GM23248 (cell line): ENCODE data around the gene SLC34A3. TPM values are rescaled to one million over a fixed set of nuclear protein-coding genes. Genes with fewer than 3 reads are reported as not detected.

Source experiments
- DNase-seq: peaks from one replicate; pipeline ENCODE4 v3.0.0-alpha.2; 2015
- H2AFZ ChIP-seq: fragments of 200-600 bp; sonication (generic); 2 replicates; pipeline ENCODE4 v1.6.1; 2016; ENCODE audit warnings: antibody characterized with exemption
- H3F3A ChIP-seq: fragments of 200-600 bp; sonication (generic); 2 replicates; pipeline ENCODE4 v1.6.1; 2016; ENCODE audit warnings: mild to moderate bottlenecking, antibody characterized with exemption, mixed run types; ENCODE audit not compliant: insufficient read depth
- H3K27ac ChIP-seq: fragments of 200-600 bp; sonication (generic); 2 replicates; pipeline ENCODE4 v1.5.1; 2016; ENCODE audit warnings: mild to moderate bottlenecking
- H3K27me3 ChIP-seq: fragments of 200-600 bp; sonication (generic); replicated peaks from 2 replicates; pipeline ENCODE4 v1.6.1; 2016; ENCODE audit warnings: mild to moderate bottlenecking; ENCODE audit not compliant: insufficient read depth
- H3K36me3 ChIP-seq: fragments of 200-600 bp; sonication (generic); 2 replicates; pipeline ENCODE4 v1.6.1; 2016; ENCODE audit warnings: low read depth, mild to moderate bottlenecking
- H3K4me1 ChIP-seq: fragments of 200-600 bp; sonication (generic); 2 replicates; pipeline ENCODE4 v1.6.1; 2016; ENCODE audit warnings: mild to moderate bottlenecking; ENCODE audit not compliant: insufficient read depth
- H3K4me2 ChIP-seq: fragments of 200-600 bp; sonication (generic); one replicate; pipeline ENCODE4 v1.6.1; 2016; ENCODE audit warnings: mild to moderate bottlenecking; ENCODE audit not compliant: unreplicated experiment
- H3K4me3 ChIP-seq: fragments of 200-600 bp; sonication (generic); 2 replicates; pipeline ENCODE4 v1.5.1; 2016; ENCODE audit warnings: mild to moderate bottlenecking
- H3K79me2 ChIP-seq: fragments of 200-600 bp; sonication (generic); 2 replicates; pipeline ENCODE4 v1.6.1; 2016; ENCODE audit warnings: mild to moderate bottlenecking; ENCODE audit not compliant: insufficient read depth
- H3K9ac ChIP-seq: fragments of 200-600 bp; sonication (generic); 2 replicates; pipeline ENCODE4 v1.6.1; 2016; ENCODE audit warnings: mild to moderate bottlenecking
- H3K9me2 ChIP-seq: fragments of 200-600 bp; sonication (generic); 2 replicates; pipeline ENCODE4 v1.6.1; 2016; ENCODE audit warnings: mixed run types, mild to moderate bottlenecking, moderate library complexity; ENCODE audit not compliant: insufficient read depth
- H3K9me3 ChIP-seq: fragments of 200-600 bp; sonication (generic); one replicate; pipeline ENCODE4 v1.6.1; 2017; ENCODE audit warnings: low read depth
- H4K20me1 ChIP-seq: fragments of 200-600 bp; sonication (generic); 2 replicates; pipeline ENCODE4 v1.6.0; 2016; ENCODE audit not compliant: insufficient read depth
- EZH2 ChIP-seq: fragments of 200-600 bp; sonication (generic); IDR thresholded peaks from 2 replicates; pipeline ENCODE4 v1.6.1; 2018; ENCODE audit warnings: antibody characterized with exemption, mild to moderate bottlenecking; ENCODE audit not compliant: insufficient read depth, poor library complexity, severe bottlenecking
- EZH2phosphoT487 ChIP-seq: fragments of 200-600 bp; sonication (generic); IDR thresholded peaks from 2 replicates; pipeline ENCODE4 v1.6.1; 2018; ENCODE audit warnings: antibody characterized with exemption, moderate library complexity, mild to moderate bottlenecking, low read depth; ENCODE audit not compliant: insufficient read depth
- WGBS, 2 experiments: methylation state at CpG; one replicate each; pipeline ENCODE4 v1.1.6; 2015 to 2017; ENCODE audit warnings: low lambda C conversion rate in 2 of 2, low coverage in 1 of 2; ENCODE audit errors: missing lambda C conversion rate in 2 of 2; 5-methylcytosine and 5-hydroxymethylcytosine counted together
- in situ Hi-C: fragments of 300-500 bp; cut with MboI; formaldehyde crosslinking; loops from 2 replicates; pipeline ENCODE4 v1.15.0; 2020
- polyA plus RNA-seq: library from polyadenylated mRNA; unstranded; fragments of >200 nt; fragmentation: Nextera tagmentation; extraction: Ambion mirVana; gene quantifications from 2 replicates; pipeline ENCODE4 v1.2.1, GENCODE V29; 2016
- total RNA-seq: library from RNA; depleted of rRNA; stranded (reverse); fragments of >200 nt; shearing (Covaris generic); gene quantifications from 2 replicates; pipeline ENCODE4 v1.2.3, GENCODE V29; 2014

Gene SLC34A3
- total and polyA plus RNA-seq, 2 experiments from 2014 or later: not detected

- Histone ChIP-seq H3K9me3 (no peaks in the 10 kb centered on the region), H2AFZ (peak within 1 kb of the TSS; percentile 11; the same call in 1 of the 2 replicates), H3F3A (no peaks in the 10 kb centered on the region), H3K27ac (peak within 1 kb of the TSS; percentile 23; the same call in 1 of the 2 replicates), H3K27me3 (no peaks in the 10 kb centered on the region), H3K4me3 (peak within 1 kb of the TSS; percentile 78), H3K9me2 (no peaks in the 10 kb centered on the region), H4K20me1 (no peaks in the 10 kb centered on the region), H3K4me1 (peaks cover 8% of the 10 kb centered on the region), H3K79me2 (no peaks in the 10 kb centered on the region), H3K4me2 (peak within 1 kb of the TSS; percentile 86), H3K36me3 (no peaks in the 10 kb centered on the region; the same call in 1 of the 2 replicates), H3K9ac (peak within 1 kb of the TSS; percentile 71)
- TF ChIP-seq EZH2: no peak
- no peak for TF ChIP-seq EZH2phosphoT487
- in situ Hi-C loops: no loop called here
- DNase-seq: peak; percentile 95
- 5 to 6% methylated on average over 10 to 25 of the region's 25 CpGs for WGBS, 2 experiments
Measured at GRCh38 chr9:137277329-137278041, 46.8 kb downstream of the SLC34A3 start, which contains the start of gene TOR4A. TOR4A (plus strand) TSS chr9:137277726; CDS start chr9:137278690, 964 bp downstream.

GRCh38 chr9:137278061-137278701 is 47.5 kb downstream of the SLC34A3 start:
- H3K4me3 ChIP-seq: peak overlapping the region; percentile 78
- no peaks in the 10 kb centered on the region for H3F3A ChIP-seq
- H3K9ac ChIP-seq: peak overlapping the region; percentile 71
- WGBS, 2 experiments: 5% methylated on average over 37 to 54 of the region's 54 CpGs
- TF ChIP-seq EZH2: no peak
- TF ChIP-seq EZH2phosphoT487: no peak
- H2AFZ ChIP-seq: peak overlapping the region; percentile 11; the same call in 1 of the 2 replicates
- H3K27me3 ChIP-seq: no peaks in the 10 kb centered on the region
- no peaks in the 10 kb centered on the region for H3K9me3 ChIP-seq
- no peaks in the 10 kb centered on the region; the same call in 1 of the 2 replicates for H3K36me3 ChIP-seq
- peaks cover 8% of the 10 kb centered on the region for H3K4me1 ChIP-seq
- H3K9me2 ChIP-seq: no peaks in the 10 kb centered on the region
- H3K4me2 ChIP-seq: peak overlapping the region; percentile 86
- peak; percentile 62 for DNase-seq
- H3K27ac ChIP-seq: peak overlapping the region; percentile 20; the same call in 1 of the 2 replicates
- H3K79me2 ChIP-seq: no peaks in the 10 kb centered on the region
- in situ Hi-C loops: no loop called here
- H4K20me1 ChIP-seq: no peaks in the 10 kb centered on the region

- no peak overlapping the region for H2AFZ ChIP-seq
- H3K27me3 ChIP-seq: no peaks in the 10 kb centered on the region
- no peak overlapping the region; the same call in 1 of the 2 replicates for H3K9ac ChIP-seq
- DNase-seq: no peak
- no peaks in the 10 kb centered on the region for H3F3A ChIP-seq
- peak overlapping the region; percentile 78 for H3K4me3 ChIP-seq
- H3K9me2 ChIP-seq: no peaks in the 10 kb centered on the region
- peaks cover 8% of the 10 kb centered on the region for H3K4me1 ChIP-seq
- no peak overlapping the region for H3K27ac ChIP-seq
- in situ Hi-C loops: no loop called here
- peak overlapping the region; percentile 86 for H3K4me2 ChIP-seq
- no peaks in the 10 kb centered on the region for H3K9me3 ChIP-seq
- WGBS, 2 experiments: 56 to 65% methylated on average over 108 to 139 of the region's 139 CpGs
- H3K79me2 ChIP-seq: no peaks in the 10 kb centered on the region
- H3K36me3 ChIP-seq: no peaks in the 10 kb centered on the region
- TF ChIP-seq EZH2 (no peak), EZH2phosphoT487 (no peak)
- H4K20me1 ChIP-seq: no peaks in the 10 kb centered on the region
Measured at GRCh38 chr9:137278721-137279711, 48.3 kb downstream of the SLC34A3 start.
